GM19438 (cell line): Measurements from ENCODE around the gene BBS9.

Experiments used
- ATAC-seq: cut with Tn5 transposase; IDR thresholded peaks from one replicate; pipeline ENCODE4 v1.9.1; 2021; ENCODE audit warnings: low read depth; ENCODE audit not compliant: unreplicated experiment

The BBS9 gene

GRCh38 chr7:33531888-33532287 is 402.5 kb downstream of the BBS9 start:
- no peak for ATAC-seq

- no peak for ATAC-seq
Observed at GRCh38 chr7:33534833-33535232, 405.5 kb downstream of the BBS9 start.

- no peak for ATAC-seq
Observed at GRCh38 chr7:33535989-33536388, 406.6 kb downstream of the BBS9 start.

GRCh38 chr7:33536398-33537103 is 407.2 kb downstream of the BBS9 start:
- ATAC-seq = no peak

- no peak for ATAC-seq
Observed at GRCh38 chr7:33537104-33537477, 407.7 kb downstream of the BBS9 start.

- no peak for ATAC-seq
Observed at GRCh38 chr7:33539198-33539597, 409.8 kb downstream of the BBS9 start.

GRCh38 chr7:33539659-33540400 is 410.5 kb downstream of the BBS9 start:
- no peak for ATAC-seq

- ATAC-seq = no peak
Observed at GRCh38 chr7:33547880-33548279, 418.5 kb downstream of the BBS9 start.

- ATAC-seq = no peak
Observed at GRCh38 chr7:33550363-33550762, 421.0 kb downstream of the BBS9 start.

- ATAC-seq = no peak
Observed at GRCh38 chr7:33550979-33551378, 421.6 kb downstream of the BBS9 start.

GRCh38 chr7:33554046-33554445 is 424.7 kb downstream of the BBS9 start:
- ATAC-seq = no peak

- ATAC-seq = no peak
Observed at GRCh38 chr7:33554576-33554975, 425.2 kb downstream of the BBS9 start.

GRCh38 chr7:33556472-33556871 is 427.1 kb downstream of the BBS9 start:
- ATAC-seq = no peak

- no peak for ATAC-seq
Observed at GRCh38 chr7:33558549-33559323, 429.4 kb downstream of the BBS9 start.

- no peak for ATAC-seq
Observed at GRCh38 chr7:33559324-33559710, 430.0 kb downstream of the BBS9 start.

- no peak for ATAC-seq
Observed at GRCh38 chr7:33562996-33563395, 433.6 kb downstream of the BBS9 start.

GRCh38 chr7:33563651-33564050 is 434.3 kb downstream of the BBS9 start:
- no peak for ATAC-seq

GRCh38 chr7:33578166-33578565 is 448.8 kb downstream of the BBS9 start:
- ATAC-seq = no peak

GRCh38 chr7:33578881-33579672 is 449.7 kb downstream of the BBS9 start:
- no peak for ATAC-seq

GRCh38 chr7:33579673-33579960 is 450.3 kb downstream of the BBS9 start:
- ATAC-seq = no peak

- no peak for ATAC-seq
Observed at GRCh38 chr7:33581236-33581635, 451.9 kb downstream of the BBS9 start.
